NCI-H128 (cell line): ENCODE measurements around the gene CCDC185.

Source experiments
- DNase-seq: peaks from one replicate; lab custom pipeline; 2025; ENCODE audit not compliant: unreplicated experiment; lab: John Stamatoyannopoulos, UW

Gene CCDC185

GRCh38 chr1:223393275-223394214 is at the start of gene CCDC185:
TSS of gene CCDC185 (plus strand) at chr1:223393415. CDS start at chr1:223393476, 61 bp downstream.
- DNase-seq: no peak

- DNase-seq: no peak
Observed at GRCh38 chr1:223343692-223344091, 49.5 kb upstream of the CCDC185 start.

- no peak for DNase-seq
Observed at GRCh38 chr1:223344491-223344890, 48.7 kb upstream of the CCDC185 start.

DNA sequence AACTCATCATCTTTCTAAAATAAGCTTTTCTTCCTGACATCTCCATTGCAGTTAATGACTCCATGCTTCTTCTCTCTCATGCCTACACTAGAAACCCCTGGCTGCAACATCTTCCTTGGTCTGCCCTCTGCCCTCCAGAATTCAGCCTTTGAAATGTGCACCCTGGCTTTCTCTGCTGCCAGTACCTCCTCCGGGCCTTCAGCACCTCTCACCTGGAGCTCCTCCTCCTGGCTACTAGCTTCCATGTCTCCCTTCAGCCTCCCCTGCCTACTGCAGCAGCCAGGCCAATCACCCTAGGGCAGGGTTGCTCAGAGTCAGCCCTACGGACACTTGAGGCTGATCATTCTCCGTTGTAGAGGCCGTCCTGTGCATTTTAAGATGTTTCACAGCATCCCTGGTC is 47.5 kb upstream of the CCDC185 start:
- DNase-seq: no peak

- DNase-seq: no peak
Observed at GRCh38 chr1:223346311-223346710, 46.9 kb upstream of the CCDC185 start.

- DNase-seq: no peak
Observed at GRCh38 chr1:223347583-223347982, 45.6 kb upstream of the CCDC185 start.

DNA sequence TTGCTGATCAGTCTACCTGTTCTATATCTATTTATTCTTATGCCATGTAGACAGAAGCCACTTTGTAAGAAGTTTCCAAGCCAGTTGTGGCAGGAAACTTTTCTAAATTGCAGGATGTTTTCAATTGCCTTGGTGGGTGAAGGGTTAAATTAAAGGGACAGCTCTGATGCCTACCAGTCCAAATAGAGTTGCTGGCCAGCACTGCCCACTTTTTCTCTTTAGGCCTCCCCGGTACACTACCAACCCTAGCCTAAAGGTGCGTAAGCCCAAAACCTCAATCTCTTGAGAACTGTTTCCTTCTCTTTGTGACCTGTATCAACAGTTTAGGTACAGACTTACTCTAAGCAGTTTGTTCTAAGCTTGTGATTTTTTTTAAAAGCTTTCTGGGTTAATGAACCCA is 44.8 kb upstream of the CCDC185 start:
- DNase-seq: no peak

GRCh38 chr1:223349241-223349640 is 44.0 kb upstream of the CCDC185 start:
- no peak for DNase-seq

GRCh38 chr1:223350361-223350908 is 42.8 kb upstream of the CCDC185 start:
- DNase-seq: no peak

DNA sequence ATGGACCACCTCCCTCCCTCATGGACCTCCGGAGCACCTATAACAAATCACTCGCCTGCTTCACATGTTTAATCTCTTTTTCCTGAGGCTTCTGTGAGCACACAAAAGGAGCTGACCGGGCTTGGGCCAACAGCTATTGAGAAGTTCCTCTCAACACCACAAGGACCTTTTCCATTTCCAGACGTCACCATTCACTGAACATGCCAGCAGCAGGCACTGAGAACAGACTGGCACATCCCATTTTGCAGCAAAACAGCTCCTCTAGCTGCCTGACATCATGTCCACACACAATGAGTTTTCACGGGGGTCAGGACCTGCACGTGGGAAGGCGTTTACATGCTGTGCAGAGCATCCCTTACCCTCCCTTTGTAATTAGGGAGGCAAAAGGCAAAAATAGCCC is 40.3 kb upstream of the CCDC185 start:
- no peak for DNase-seq

DNA sequence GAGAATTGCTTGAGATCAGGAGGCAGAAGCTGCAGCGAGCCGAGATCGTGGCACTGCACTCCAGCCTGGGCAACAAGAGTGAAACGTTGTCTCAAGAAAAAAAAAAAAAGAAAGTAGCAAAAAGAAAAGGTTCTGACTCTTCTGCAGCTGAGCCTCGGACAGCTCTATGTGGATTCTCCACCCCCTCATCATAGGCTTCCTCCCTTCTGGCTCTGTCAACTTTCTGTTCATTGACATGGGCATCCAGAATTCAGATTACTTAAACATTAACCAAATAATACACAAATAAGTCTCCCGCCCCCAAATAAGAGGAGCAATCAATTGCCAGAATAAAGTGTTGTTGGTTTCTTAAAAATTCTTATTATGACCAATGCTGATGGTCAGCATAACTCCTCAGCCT is 39.3 kb upstream of the CCDC185 start:
- no peak for DNase-seq

GRCh38 chr1:223355699-223356098 is 37.5 kb upstream of the CCDC185 start:
- DNase-seq: no peak

DNA sequence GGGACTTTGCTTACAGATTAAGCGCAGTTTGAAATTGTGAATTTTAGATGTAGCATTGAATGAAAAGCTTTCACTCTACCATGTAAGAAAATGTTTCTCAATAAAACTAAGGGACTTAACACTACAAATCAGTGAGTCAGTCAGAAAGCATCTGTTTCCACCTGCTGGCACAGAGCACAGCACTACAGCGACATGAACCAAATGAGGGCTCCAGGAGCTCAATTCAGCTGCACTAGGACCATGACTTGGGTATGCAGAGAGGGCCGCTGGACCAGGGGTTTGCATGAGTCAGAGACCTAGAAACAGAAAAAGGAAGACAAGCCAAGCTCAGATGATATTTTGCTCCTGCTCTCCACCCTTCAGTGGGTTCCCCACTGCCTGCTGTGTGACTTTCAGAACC is 34.4 kb upstream of the CCDC185 start:
- DNase-seq: no peak

DNA sequence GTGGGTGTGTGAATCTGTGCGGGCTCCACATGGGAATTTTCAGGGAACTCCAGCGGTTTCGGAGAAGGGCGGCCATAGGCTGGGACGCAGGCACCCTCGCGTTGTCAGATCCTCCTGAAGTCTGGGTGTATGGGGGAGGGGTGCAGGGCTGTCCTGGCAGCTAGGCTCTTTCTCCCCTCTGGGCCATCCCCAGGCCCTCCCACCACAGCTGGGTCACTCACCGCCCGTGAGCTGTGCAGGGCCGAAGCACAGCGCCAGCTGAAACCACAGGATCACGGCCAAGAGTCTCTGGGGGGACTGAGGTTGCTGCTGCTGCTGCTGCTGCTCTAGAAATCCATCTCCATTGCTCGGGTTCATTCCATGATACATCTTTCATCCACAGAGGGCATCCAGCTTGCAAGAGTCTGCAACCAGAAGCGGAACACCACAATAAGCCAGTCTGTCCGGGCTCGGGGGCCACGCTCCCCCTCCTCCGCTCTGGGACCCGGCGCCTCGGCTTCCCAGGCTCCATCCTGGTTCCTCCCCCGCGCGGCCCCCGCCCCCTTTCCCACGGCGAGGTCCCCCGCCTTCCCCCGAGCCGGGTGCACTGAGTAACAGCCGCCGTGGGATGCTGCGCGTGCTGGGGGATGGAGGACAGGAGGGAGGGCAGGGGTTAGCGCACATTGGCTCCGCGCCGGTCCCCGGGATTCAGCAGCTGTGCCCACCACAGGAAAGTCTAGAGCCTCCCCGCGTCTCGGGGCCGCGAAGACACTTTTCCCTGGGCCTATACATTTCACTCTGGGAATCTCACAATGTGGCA is 30.0 kb upstream of the CCDC185 start:
- DNase-seq: no peak

DNA sequence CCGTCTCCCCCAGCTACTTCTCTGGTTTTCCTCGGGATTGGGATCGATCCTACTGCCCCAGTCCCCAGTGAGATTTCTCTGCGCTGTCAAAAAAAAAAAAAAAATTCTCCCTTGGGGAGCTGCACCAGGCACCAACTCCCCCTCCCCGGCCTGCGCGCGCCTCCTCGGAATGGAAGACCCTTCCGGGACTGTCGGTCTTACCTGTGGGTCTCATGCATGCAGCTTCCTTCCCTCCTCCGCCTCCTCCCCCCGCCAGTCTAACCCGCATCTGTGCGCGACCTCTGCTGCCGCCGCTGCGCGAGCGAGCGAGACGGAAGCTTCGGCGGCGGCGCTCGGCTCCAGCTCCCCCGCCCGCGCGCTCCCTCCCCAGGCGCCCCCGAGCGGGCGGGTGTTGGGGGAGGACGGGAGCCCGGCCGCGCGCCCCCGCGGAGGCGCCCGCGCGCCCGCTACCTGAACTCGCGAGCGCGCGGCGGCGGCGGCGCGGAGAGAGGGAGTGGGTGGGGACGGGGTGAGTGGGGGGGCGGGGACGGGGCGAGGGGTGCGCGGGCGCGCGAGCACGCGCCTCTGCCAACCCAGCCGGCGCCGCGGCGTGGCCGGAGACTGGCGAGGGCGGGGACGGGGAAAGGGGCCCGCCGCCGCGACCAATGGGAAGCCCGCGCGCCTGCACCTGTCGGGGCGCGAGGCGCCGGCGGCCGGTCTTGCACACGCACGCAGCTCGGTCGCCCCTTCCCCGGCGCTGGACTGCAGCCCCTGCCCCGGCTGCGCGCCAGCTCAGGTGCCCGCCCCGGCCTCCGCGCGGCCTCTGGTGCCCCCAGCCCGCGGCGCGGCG is 29.1 kb upstream of the CCDC185 start, which contains the start of gene SUSD4:
Gene SUSD4 (minus strand): TSS at position 321 of the 829 bp plus-strand sequence. CDS start 751 bp downstream, outside the sequence.
- peak; percentile 93 for DNase-seq

DNA sequence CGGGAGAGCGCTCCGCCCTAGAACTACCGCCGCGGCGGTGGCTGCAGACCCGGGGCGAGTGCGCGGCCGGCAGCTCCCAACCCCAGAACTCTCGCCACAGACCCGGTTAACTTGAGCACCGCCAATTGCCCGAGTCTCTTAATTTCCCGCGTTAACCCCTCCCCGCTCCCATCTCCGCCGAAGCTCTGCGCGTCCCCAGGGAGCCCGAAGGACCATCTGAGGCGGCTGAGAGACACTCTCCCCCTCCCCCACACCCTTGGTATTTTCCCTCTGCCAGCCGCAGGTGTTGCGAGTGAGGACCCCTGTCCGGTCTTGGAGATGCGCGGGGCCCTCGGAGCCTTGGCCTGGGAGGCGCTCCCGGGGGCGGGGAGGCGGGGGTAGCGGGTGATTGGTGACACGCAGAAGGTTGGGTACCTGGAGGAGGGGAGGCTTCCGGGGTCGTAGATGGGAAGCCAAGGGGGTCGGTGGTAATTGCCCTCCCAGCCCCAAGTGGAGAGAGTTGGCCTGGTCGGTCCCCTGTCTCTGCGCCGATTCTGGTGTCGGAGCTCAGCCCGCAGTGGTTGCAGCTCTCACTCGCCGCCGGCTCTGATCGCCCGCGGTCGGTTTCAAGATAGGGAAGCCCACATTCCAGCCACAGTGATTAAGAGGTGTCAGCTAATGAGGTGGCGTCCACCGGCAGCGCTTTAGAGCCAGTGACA is 28.4 kb upstream of the CCDC185 start:
- no peak for DNase-seq

DNA sequence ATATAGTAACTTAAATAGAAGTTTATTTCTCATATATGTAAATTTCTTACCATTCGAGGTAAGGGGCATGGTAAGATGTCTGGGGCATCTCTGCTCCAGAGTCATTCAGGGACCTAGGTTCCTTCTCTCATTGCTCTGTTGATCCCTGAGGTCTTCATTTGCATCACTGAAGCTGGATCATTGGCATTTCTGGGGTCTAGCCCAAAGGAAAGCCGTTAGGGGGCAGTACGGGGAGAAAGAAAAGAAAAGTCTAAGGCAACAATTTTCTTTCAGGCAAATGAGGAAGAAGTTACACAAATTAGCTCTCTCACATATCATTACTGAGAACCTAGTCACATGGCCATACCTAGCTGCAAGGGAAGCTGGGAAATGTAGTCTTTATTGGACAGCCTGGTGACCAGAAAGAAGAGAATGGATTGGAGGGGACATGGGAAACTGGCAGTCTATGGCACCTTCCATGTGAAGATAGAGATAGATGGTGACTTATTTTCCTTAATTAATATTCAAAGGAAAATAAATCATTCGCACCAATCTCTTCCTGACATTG is 19.1 kb upstream of the CCDC185 start:
- no peak for DNase-seq

- DNase-seq: no peak
Observed at GRCh38 chr1:223378754-223379153, 14.5 kb upstream of the CCDC185 start.

- no peak for DNase-seq
Observed at GRCh38 chr1:223386013-223386412, 7.2 kb upstream of the CCDC185 start.

GRCh38 chr1:223390618-223391017 is 2.6 kb upstream of the CCDC185 start:
- no peak for DNase-seq
